GM18868 (cell line): ENCODE measurements around the gene LYRM2.

Experiments used
- ATAC-seq: cut with Tn5 transposase; IDR thresholded peaks from one replicate; pipeline ENCODE4 v1.9.1; 2021; ENCODE audit warnings: mild to moderate bottlenecking, moderate library complexity; ENCODE audit not compliant: unreplicated experiment

The LYRM2 gene

GRCh38 chr6:89562093-89562973 lies 76.2 kb downstream of the LYRM2 start:
- no peak for ATAC-seq

- no peak for ATAC-seq
Measured at GRCh38 chr6:89559487-89559886, 79.1 kb downstream of the LYRM2 start.

GRCh38 chr6:89555806-89556205 lies 82.7 kb downstream of the LYRM2 start:
- ATAC-seq, result no peak

GRCh38 chr6:89555031-89555430 lies 83.5 kb downstream of the LYRM2 start:
- no peak for ATAC-seq

- ATAC-seq, result no peak
Measured at GRCh38 chr6:89554106-89554505, 84.4 kb downstream of the LYRM2 start.

- ATAC-seq, result no peak
Measured at GRCh38 chr6:89553431-89553830, 85.1 kb downstream of the LYRM2 start.

GRCh38 chr6:89547281-89547680 lies 91.3 kb downstream of the LYRM2 start:
- no peak for ATAC-seq

- ATAC-seq, result no peak
Measured at GRCh38 chr6:89542866-89543265, 95.7 kb downstream of the LYRM2 start.

GRCh38 chr6:89542081-89542857 lies 96.3 kb downstream of the LYRM2 start:
- no peak for ATAC-seq

GRCh38 chr6:89539779-89540178 lies 98.8 kb downstream of the LYRM2 start:
- no peak for ATAC-seq

- no peak for ATAC-seq
Measured at GRCh38 chr6:89536231-89536630, 102.3 kb downstream of the LYRM2 start.

GRCh38 chr6:89530982-89531381 lies 107.6 kb downstream of the LYRM2 start:
- no peak for ATAC-seq

GRCh38 chr6:89528866-89529265 lies 109.7 kb downstream of the LYRM2 start:
- ATAC-seq, result no peak

- ATAC-seq, result no peak
Measured at GRCh38 chr6:89527634-89528033, 110.9 kb downstream of the LYRM2 start.

GRCh38 chr6:89526563-89526869 lies 112.0 kb downstream of the LYRM2 start:
- ATAC-seq, result no peak

GRCh38 chr6:89525786-89526562 lies 112.6 kb downstream of the LYRM2 start:
- ATAC-seq, result no peak

- no peak for ATAC-seq
Measured at GRCh38 chr6:89522778-89523177, 115.8 kb downstream of the LYRM2 start.

- no peak for ATAC-seq
Measured at GRCh38 chr6:89520736-89521135, 117.8 kb downstream of the LYRM2 start.

GRCh38 chr6:89518352-89519055 lies 120.0 kb downstream of the LYRM2 start:
- ATAC-seq, result no peak
